Neuronal stem cell (in vitro differentiated cells): Measurements from ENCODE around the gene IP6K1.
"Not testable (repeated sequence)": the region's sequence is repeated elsewhere in the genome, so short reads cannot be mapped to it uniquely, and the experiment has no call there.

Experiments used
- DNase-seq: peaks from one replicate; pipeline ENCODE4 v3.0.0-alpha.2; 2013; ENCODE audit warnings: low spot score
- H2AFZ ChIP-seq: one replicate; pipeline ENCODE4 v1.6.1; 2013; ENCODE audit warnings: mild to moderate bottlenecking, low read length, inconsistent platforms
- H2AK5ac ChIP-seq: 2 replicates; pipeline ENCODE4 v1.6.1; 2013; ENCODE audit warnings: low read depth, mild to moderate bottlenecking, inconsistent platforms, low read length, moderate library complexity, mixed read lengths
- H2BK120ac ChIP-seq: 2 replicates; pipeline ENCODE4 v1.6.1; 2013; ENCODE audit warnings: low read depth, mild to moderate bottlenecking, inconsistent platforms, low read length, moderate library complexity, mixed read lengths
- H2BK12ac ChIP-seq: one replicate; pipeline ENCODE4 v1.6.1; 2013; ENCODE audit warnings: low read length, inconsistent platforms
- H2BK15ac ChIP-seq: 2 replicates; pipeline ENCODE4 v1.6.1; 2013; ENCODE audit warnings: mild to moderate bottlenecking, low read length, inconsistent platforms, mixed read lengths
- H2BK5ac ChIP-seq: one replicate; pipeline ENCODE4 v1.6.1; 2013; ENCODE audit warnings: inconsistent platforms, mild to moderate bottlenecking, low read length, moderate library complexity
- H3K14ac ChIP-seq: one replicate; pipeline ENCODE4 v1.6.1; 2013; ENCODE audit warnings: low read length, inconsistent platforms
- H3K18ac ChIP-seq: 2 replicates; pipeline ENCODE4 v1.6.1; 2013; ENCODE audit warnings: low read length, inconsistent platforms
- H3K23ac ChIP-seq: 2 replicates; pipeline ENCODE4 v1.6.1; 2013; ENCODE audit warnings: low read depth, mild to moderate bottlenecking, mixed read lengths, low read length, inconsistent platforms; ENCODE audit not compliant: poor library complexity
- H3K27ac ChIP-seq: replicated peaks from 3 replicates; pipeline ENCODE4 v1.5.1; 2013; ENCODE audit warnings: low read length, inconsistent platforms
- H3K27me3 ChIP-seq, 3 experiments: 2 replicates each; pipeline ENCODE4 v1.6.1; 2013; ENCODE audit warnings: low read length in 3 of 3, mild to moderate bottlenecking in 2 of 3, inconsistent platforms in 1 of 3, low read depth in 1 of 3, mixed read lengths in 1 of 3, moderate library complexity in 1 of 3; ENCODE audit not compliant: control insufficient read depth in 3 of 3, insufficient read depth in 3 of 3
- H3K36me3 ChIP-seq, 2 donors: replicated peaks in 1 of 2; 2 replicates each; pipeline ENCODE4 v1.6.1; 2013; ENCODE audit warnings: low read length in 2 of 2; ENCODE audit not compliant: control insufficient read depth in 2 of 2, insufficient read depth in 2 of 2
- H3K4ac ChIP-seq: 2 replicates; pipeline ENCODE4 v1.6.1; 2013; ENCODE audit warnings: inconsistent platforms, mild to moderate bottlenecking, low read length, moderate library complexity
- H3K4me1 ChIP-seq, 2 donors: 1 replicate in 1 of 2; 2 replicates in 1 of 2; pipeline ENCODE4 v1.6.1; 2013; ENCODE audit warnings: low read length in 2 of 2, low read depth in 1 of 2; ENCODE audit not compliant: control insufficient read depth in 2 of 2, insufficient read depth in 1 of 2
- H3K4me2 ChIP-seq: one replicate; pipeline ENCODE4 v1.6.1; 2013; ENCODE audit warnings: mild to moderate bottlenecking, low read length, inconsistent platforms; ENCODE audit not compliant: insufficient read depth, poor library complexity, severe bottlenecking
- H3K4me3 ChIP-seq, 2 donors: 2 replicates each; pipeline ENCODE4 v1.5.1; 2013; ENCODE audit warnings: low read length in 2 of 2, mild to moderate bottlenecking in 2 of 2, inconsistent platforms in 1 of 2, moderate library complexity in 1 of 2
- H3K79me1 ChIP-seq: one replicate; pipeline ENCODE4 v1.6.1; 2013; ENCODE audit warnings: low read depth, mild to moderate bottlenecking, inconsistent platforms, low read length, moderate library complexity
- H3K9ac ChIP-seq: one replicate; pipeline ENCODE4 v1.6.1; 2013; ENCODE audit warnings: mild to moderate bottlenecking, low read depth, low read length, inconsistent platforms; ENCODE audit not compliant: poor library complexity
- H3K9me3 ChIP-seq, 2 donors: replicated peaks in 1 of 2; 2 replicates each; pipeline versions ENCODE3 to v1.6.1; 2013; ENCODE audit warnings: low read length in 2 of 2, mild to moderate bottlenecking in 2 of 2, inconsistent platforms in 1 of 2, low read depth in 1 of 2, mixed read lengths in 1 of 2, moderate library complexity in 1 of 2; ENCODE audit not compliant: control insufficient read depth in 2 of 2, insufficient read depth in 1 of 2
- H4K8ac ChIP-seq: one replicate; pipeline ENCODE4 v1.6.1; 2013; ENCODE audit warnings: low read depth, mild to moderate bottlenecking, inconsistent platforms, low read length, moderate library complexity
- H4K91ac ChIP-seq: one replicate; pipeline ENCODE4 v1.6.1; 2013; ENCODE audit warnings: low read length, low read depth, mild to moderate bottlenecking, inconsistent platforms; ENCODE audit not compliant: poor library complexity
- WGBS, 2 donors: extraction: QIAGEN DNeasy Blood & Tissue Kit; methylation state at CpG; one replicate each; pipeline ENCODE4 v1.1.7; 2013; ENCODE audit warnings: missing lambda C conversion rate in 2 of 2, mixed read lengths in 1 of 2; ENCODE audit not compliant: insufficient read length in 2 of 2, insufficient replicate concordance in 1 of 2; ENCODE audit errors: extremely low coverage in 2 of 2; 5-methylcytosine and 5-hydroxymethylcytosine counted together

Gene IP6K1

DNA sequence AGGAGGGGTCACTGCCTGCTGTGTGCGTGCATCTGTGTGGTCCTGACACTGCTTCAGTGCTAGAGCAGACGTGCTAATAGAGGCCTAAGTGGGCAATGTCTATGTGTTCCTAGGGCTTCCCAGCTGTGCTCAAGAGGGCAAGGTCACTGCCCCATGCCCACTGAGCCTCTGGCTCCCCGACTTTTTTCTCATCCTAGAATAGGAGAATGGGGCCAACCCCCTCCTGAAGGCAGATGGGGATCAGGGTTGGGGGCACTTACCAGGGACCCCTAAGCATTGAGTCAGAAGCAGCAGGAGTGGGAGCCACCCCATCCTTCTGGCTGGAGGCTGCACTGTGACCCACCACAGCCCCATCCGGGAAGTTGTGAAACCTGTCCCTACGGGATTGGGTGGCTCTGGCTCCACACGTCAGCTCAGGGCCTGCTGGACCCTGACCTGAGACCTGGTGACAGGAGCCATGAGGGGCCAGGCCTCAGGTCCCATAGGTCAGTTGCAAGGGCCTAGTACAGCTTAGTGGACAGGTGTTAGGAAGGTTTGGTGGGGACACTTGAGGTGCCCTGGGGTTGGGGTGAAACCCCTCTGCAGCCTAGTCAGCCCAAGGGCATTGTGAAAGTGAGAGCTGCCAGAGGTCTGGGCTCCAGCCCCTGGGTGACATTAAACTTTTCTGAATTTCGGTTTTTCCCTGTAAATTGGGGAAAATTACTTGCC lies 97.8 kb downstream of the IP6K1 start:
- DNase-seq, H2BK12ac ChIP-seq, H3K9ac ChIP-seq, H3K4me2 ChIP-seq, H3K14ac ChIP-seq, H3K18ac ChIP-seq, H3K4me1 ChIP-seq, H4K91ac ChIP-seq, H3K4ac ChIP-seq, H3K79me1 ChIP-seq, H3K27ac ChIP-seq, H3K27me3 ChIP-seq, H3K23ac ChIP-seq, H3K9me3 ChIP-seq, H4K8ac ChIP-seq: not testable (repeated sequence)
- H2BK15ac ChIP-seq = peak overlapping the region; percentile 54
- H2AK5ac ChIP-seq = peak overlapping the region; percentile 94
- peak overlapping the region; percentile 76 for H2BK120ac ChIP-seq
- peak overlapping the region in 1 of 2 donors; percentile 96 for H3K4me3 ChIP-seq
- H2AFZ ChIP-seq = peak overlapping the region; percentile 93
- no CpG with 5 or more reads among the region's 7 CpGs for WGBS, 2 donors
- H2BK5ac ChIP-seq = peak overlapping the region; percentile 48
- H3K36me3 ChIP-seq = peaks cover 6 to 12% of the 10 kb centered on the region in 2 donors

DNA sequence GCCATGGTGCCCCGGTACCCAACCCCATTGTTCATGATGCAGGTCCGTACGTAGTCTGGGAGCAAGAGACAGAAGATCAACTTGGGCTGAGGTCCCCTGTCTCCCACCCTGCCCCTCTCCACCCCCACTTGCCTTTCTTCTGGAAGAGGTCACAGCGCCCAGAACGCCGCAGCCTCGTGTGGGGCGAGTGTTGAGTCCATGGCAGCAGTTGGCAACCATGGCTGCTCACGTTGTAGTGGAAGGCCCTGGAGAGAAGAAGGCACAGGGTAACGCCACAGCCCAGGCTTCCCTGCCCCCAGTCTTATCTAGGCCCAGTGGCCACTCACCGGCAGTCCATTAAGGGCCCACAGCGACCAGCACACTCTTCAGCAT lies 98.9 kb downstream of the IP6K1 start:
- H2BK120ac ChIP-seq, H3K4me1 ChIP-seq, DNase-seq, H2BK5ac ChIP-seq, H3K79me1 ChIP-seq, H3K4me3 ChIP-seq, H3K27me3 ChIP-seq, H3K27ac ChIP-seq, H3K9me3 ChIP-seq, H2BK12ac ChIP-seq, H4K91ac ChIP-seq, H3K4ac ChIP-seq, H4K8ac ChIP-seq, H3K14ac ChIP-seq, H3K9ac ChIP-seq, H2AFZ ChIP-seq: not testable (repeated sequence)
- peak overlapping the region; percentile 89 for H3K4me2 ChIP-seq
- peaks cover 16 to 23% of the 10 kb centered on the region in 2 donors for H3K36me3 ChIP-seq
- H3K18ac ChIP-seq = peak overlapping the region; percentile 27
- H2AK5ac ChIP-seq = peak overlapping the region; percentile 74
- H3K23ac ChIP-seq = peak overlapping the region; percentile 65
- peak overlapping the region; percentile 58 for H2BK15ac ChIP-seq
- no CpG with 5 or more reads among the region's 12 CpGs for WGBS, 2 donors

DNA sequence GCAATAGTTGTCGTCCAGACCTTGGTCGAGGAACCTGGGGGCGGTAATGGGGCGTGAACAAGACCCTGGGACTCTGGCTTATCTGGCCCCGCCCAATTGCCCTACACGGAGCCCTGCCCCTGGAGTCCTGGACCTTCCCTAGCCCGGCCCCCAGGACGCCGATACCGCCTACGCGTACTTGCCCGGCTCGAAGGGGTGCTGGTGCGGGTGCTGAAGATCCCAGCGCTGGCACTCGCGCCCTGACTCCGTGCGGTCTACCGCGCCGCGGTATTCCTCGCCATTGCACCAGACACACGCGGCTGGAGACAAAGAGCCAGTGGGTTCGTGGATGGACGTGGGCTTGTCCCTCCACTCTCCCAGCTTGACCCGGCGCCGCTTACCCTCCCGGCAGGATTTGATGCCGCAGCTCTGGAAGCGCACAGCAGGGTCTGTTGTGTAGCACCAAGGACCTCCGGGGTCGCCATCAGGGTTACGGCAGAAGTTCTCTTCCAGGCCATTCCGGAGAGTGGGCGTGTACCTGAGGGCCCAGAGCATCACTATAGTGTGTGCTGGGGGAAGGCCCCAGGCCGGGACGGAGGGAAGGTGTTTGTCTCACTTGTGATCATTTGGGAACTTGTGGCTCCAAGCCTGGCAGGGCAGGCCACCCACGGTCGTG lies 99.4 kb downstream of the IP6K1 start:
- H3K36me3 ChIP-seq = peaks cover 20 to 28% of the 10 kb centered on the region in 2 donors
- H2BK120ac ChIP-seq, H3K27me3 ChIP-seq, H2BK12ac ChIP-seq, H3K4ac ChIP-seq, H4K91ac ChIP-seq, H3K4me1 ChIP-seq, H2AFZ ChIP-seq, H4K8ac ChIP-seq, H3K9me3 ChIP-seq, H3K23ac ChIP-seq, H3K79me1 ChIP-seq, H3K27ac ChIP-seq: not testable (repeated sequence)
- H3K4me3 ChIP-seq = peak overlapping the region in 1 of 2 donors; percentile 82
- H3K18ac ChIP-seq = peak overlapping the region; percentile 93
- H2AK5ac ChIP-seq = peak overlapping the region; percentile 74
- H2BK15ac ChIP-seq = peak overlapping the region; percentile 58
- peak overlapping the region; percentile 86 for H3K9ac ChIP-seq
- peak; percentile 48 for DNase-seq
- H3K4me2 ChIP-seq = peak overlapping the region; percentile 89
- H2BK5ac ChIP-seq = peak overlapping the region; percentile 39
- H3K14ac ChIP-seq = peak overlapping the region; percentile 71
- no CpG with 5 or more reads among the region's 44 CpGs for WGBS, 2 donors

DNA sequence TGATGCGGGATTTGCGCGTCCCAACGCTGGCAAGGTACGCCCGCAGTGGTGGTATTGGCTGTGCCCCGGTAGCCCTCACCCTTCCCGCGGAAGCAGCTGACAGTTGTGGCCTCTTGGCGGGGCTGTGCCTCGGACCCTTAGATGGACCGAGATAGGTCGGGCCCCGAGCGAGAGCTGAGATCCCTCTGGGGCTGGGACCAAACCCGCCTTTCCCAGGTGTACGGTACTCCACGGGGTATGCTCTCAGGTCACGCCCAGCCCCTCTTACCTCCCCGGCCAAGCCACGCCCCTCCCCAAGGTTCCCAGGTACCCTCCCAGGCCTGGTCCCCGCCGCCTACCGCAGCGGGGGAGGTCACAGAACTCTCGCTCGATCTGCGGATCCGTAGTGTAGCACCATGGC lies 100.0 kb downstream of the IP6K1 start:
- WGBS, 2 donors = no CpG with 5 or more reads among the region's 29 CpGs
- H2BK15ac ChIP-seq, H3K14ac ChIP-seq, H3K9me3 ChIP-seq, H2BK12ac ChIP-seq, H3K27me3 ChIP-seq, H2BK120ac ChIP-seq, H2AK5ac ChIP-seq, H3K4me1 ChIP-seq, H4K8ac ChIP-seq, H2BK5ac ChIP-seq, H3K27ac ChIP-seq, H4K91ac ChIP-seq, H2AFZ ChIP-seq, H3K79me1 ChIP-seq, H3K4ac ChIP-seq, H3K9ac ChIP-seq, DNase-seq: not testable (repeated sequence)
- Histone ChIP-seq H3K18ac (peak overlapping the region; percentile 85), H3K4me2 (peak overlapping the region; percentile 89), H3K36me3 (peaks cover 24 to 34% of the 10 kb centered on the region in 2 donors), H3K4me3 (peak overlapping the region in 1 of 2 donors; percentile 82), H3K23ac (peak overlapping the region; percentile 55)
